Gastrocnemius medialis (tissue), 4 donors: Measurements from ENCODE around the gene PGM2.
"Not testable (repeated sequence)": the region's sequence is repeated elsewhere in the genome, so short reads cannot be mapped to it uniquely, and the experiment has no call there.

ENCODE experiments used
- POLR2A ChIP-seq, 2 donors: fragments of 450-650 bp; IDR thresholded peaks; one replicate each; pipeline ENCODE4 v1.6.1; 2017; ENCODE audit warnings: antibody characterized with exemption in 2 of 2, mild to moderate bottlenecking in 2 of 2, moderate library complexity in 2 of 2
- TF ChIP-seq, protein P1 (sequence below), 5 experiments: fragments of 450-650 bp in 3 of 5; fragments of 200-600 bp in 2 of 5; sonication (generic) in 2 of 5; IDR thresholded peaks in 4 of 5; conservative IDR thresholded peaks in 1 of 5; 1 replicate in 4 of 5; 2 replicates in 1 of 5; pipeline ENCODE4 v1.5.1; 2016 to 2019; ENCODE audit warnings: antibody characterized with exemption in 5 of 5, mild to moderate bottlenecking in 3 of 5, moderate library complexity in 3 of 5

DNA sequence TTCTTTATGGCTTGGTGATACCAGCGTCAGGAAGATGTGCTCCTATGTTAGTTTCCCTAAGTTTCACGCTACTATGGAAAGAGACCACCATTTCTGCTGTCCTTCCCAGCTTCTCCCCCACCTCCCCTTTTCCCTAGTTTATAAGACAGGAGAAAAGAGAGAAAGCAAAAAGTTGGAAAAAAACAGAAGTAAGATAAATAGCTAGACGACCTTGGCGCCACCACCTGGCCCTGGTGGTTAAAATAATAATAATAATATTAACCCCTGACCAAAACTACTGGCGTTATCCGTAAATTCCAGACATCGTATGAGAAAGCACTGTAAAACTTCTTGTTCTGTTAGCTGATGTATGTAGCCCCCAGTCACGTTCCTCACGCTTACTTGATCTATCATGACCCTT, 985 bp upstream of the PGM2 start:
- TF ChIP-seq, protein P1, sequence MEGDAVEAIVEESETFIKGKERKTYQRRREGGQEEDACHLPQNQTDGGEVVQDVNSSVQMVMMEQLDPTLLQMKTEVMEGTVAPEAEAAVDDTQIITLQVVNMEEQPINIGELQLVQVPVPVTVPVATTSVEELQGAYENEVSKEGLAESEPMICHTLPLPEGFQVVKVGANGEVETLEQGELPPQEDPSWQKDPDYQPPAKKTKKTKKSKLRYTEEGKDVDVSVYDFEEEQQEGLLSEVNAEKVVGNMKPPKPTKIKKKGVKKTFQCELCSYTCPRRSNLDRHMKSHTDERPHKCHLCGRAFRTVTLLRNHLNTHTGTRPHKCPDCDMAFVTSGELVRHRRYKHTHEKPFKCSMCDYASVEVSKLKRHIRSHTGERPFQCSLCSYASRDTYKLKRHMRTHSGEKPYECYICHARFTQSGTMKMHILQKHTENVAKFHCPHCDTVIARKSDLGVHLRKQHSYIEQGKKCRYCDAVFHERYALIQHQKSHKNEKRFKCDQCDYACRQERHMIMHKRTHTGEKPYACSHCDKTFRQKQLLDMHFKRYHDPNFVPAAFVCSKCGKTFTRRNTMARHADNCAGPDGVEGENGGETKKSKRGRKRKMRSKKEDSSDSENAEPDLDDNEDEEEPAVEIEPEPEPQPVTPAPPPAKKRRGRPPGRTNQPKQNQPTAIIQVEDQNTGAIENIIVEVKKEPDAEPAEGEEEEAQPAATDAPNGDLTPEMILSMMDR (IDR thresholded peaks at IDR 0.05 in 4 of 5, conservative IDR thresholded peaks at IDR 0.05 in 1 of 5), result peak in 1 of 5 experiments; percentile 17
- TF ChIP-seq POLR2A (IDR thresholded peaks at IDR 0.05), result not testable (repeated sequence)
